ENCODE results near the gene CLSTN2. TPM values are rescaled to one million over a fixed set of nuclear protein-coding genes. Genes with fewer than 3 reads are reported as not detected.

Gene CLSTN2
- total RNA-seq, 1 donor from 2014 or later = 3.9 TPM

GRCh38 chr3:140603766-140604165 is 668.8 kb downstream of the CLSTN2 start:
- no peak for DNase-seq (ENCODE audit: low spot score)
- intact Hi-C loops (cut with DNase I) = no loop called here

- no peak for DNase-seq (ENCODE audit: low spot score)
- intact Hi-C loops (cut with DNase I) = no loop called here
Observed at GRCh38 chr3:140610544-140610943, 675.6 kb downstream of the CLSTN2 start.

GRCh38 chr3:140614001-140614400 is 679.0 kb downstream of the CLSTN2 start:
- intact Hi-C loops (cut with DNase I) = no loop called here
- DNase-seq (ENCODE audit: low spot score) = no peak

- intact Hi-C loops (cut with DNase I) = no loop called here
Observed at GRCh38 chr3:140617135-140617534, 682.1 kb downstream of the CLSTN2 start.

GRCh38 chr3:140626856-140627255 is 691.9 kb downstream of the CLSTN2 start:
- DNase-seq (ENCODE audit: low spot score) = no peak
- intact Hi-C loops (cut with DNase I) = no loop called here

More at GRCh38 chr3:140617135-140617534, 682.1 kb downstream of the CLSTN2 start:
- DNase-seq (ENCODE audit: low spot score) = no peak
